WTC11 (cell line): ENCODE data around the gene KRT12. TPM values are rescaled to one million over a fixed set of nuclear protein-coding genes. Genes with fewer than 3 reads are reported as not detected.

Experiments used
- ATAC-seq: fragments of 200-7000 bp; cut with Tn5 transposase; 2 replicates; pipeline ENCODE4 v1.10.0; 2021; ENCODE audit warnings: mild to moderate bottlenecking, moderate library complexity
- CTCF ChIA-PET: fragments of 300-600 bp; sonication (Branson Sonifier 250); formaldehyde crosslinking; loops from one replicate; lab custom pipeline; 2021; ENCODE audit warnings: antibody characterized with exemption; lab: Charles Lee
- POLR2A ChIA-PET: fragments of 350-600 bp; sonication (Branson Sonifier 250); formaldehyde crosslinking; loops from one replicate; lab custom pipeline; 2021; ENCODE audit warnings: antibody characterized with exemption; lab: Charles Lee
- DNase-seq: peaks from one replicate; pipeline ENCODE4 v3.0.0; 2021; ENCODE audit warnings: low spot score
- H3K27ac Mint-ChIP-seq: 2 replicates; pipeline ENCODE4 v1.8.0; 2021; ENCODE audit warnings: mixed read lengths
- H3K27me3 Mint-ChIP-seq: 2 replicates; pipeline ENCODE4 v1.8.0; 2021; ENCODE audit warnings: low read depth, mild to moderate bottlenecking, moderate library complexity, mixed read lengths
- H3K36me3 Mint-ChIP-seq: 2 replicates; pipeline ENCODE4 v1.8.0; 2021; ENCODE audit warnings: mixed read lengths
- H3K4me1 Mint-ChIP-seq: 2 replicates; pipeline ENCODE4 v1.8.0; 2022; ENCODE audit warnings: mixed read lengths
- H3K4me3 Mint-ChIP-seq: 2 replicates; pipeline ENCODE4 v1.8.0; 2021; ENCODE audit warnings: mild to moderate bottlenecking, moderate library complexity, mixed read lengths
- H3K9me3 Mint-ChIP-seq: 2 replicates; pipeline ENCODE4 v1.8.0; 2021; ENCODE audit warnings: mixed read lengths
- AFF4 ChIP-seq: sonication (generic); formaldehyde crosslinking; IDR thresholded peaks from 2 replicates; pipeline ENCODE4 v1.8.1; 2023; ENCODE audit warnings: mild to moderate bottlenecking, missing genetic modification reagents, borderline replicate concordance
- CDX4 ChIP-seq: fragments of 250-450 bp; sonication (Bioruptor Pico); IDR thresholded peaks from 2 replicates; pipeline ENCODE4 v1.9.0; 2021; ENCODE audit warnings: moderate library complexity, mild to moderate bottlenecking, inconsistent platforms, borderline replicate concordance
- CTCF ChIP-seq: fragments of 200-600 bp; IDR thresholded peaks from 2 replicates; pipeline ENCODE4 v1.8.0; 2022; ENCODE audit warnings: antibody characterized with exemption
- ESRRA ChIP-seq: sonication (generic); formaldehyde crosslinking; IDR thresholded peaks from 2 replicates; pipeline ENCODE4 v1.8.1; 2022; ENCODE audit warnings: mild to moderate bottlenecking, missing genetic modification reagents, borderline replicate concordance
- ETV6 ChIP-seq: sonication (generic); formaldehyde crosslinking; IDR thresholded peaks from 2 replicates; pipeline ENCODE4 v1.8.1; 2022; ENCODE audit warnings: mild to moderate bottlenecking, missing genetic modification reagents
- FOXP4 ChIP-seq: sonication (generic); formaldehyde crosslinking; IDR thresholded peaks from 2 replicates; pipeline ENCODE4 v1.8.0; 2022; ENCODE audit warnings: mild to moderate bottlenecking, missing genetic modification reagents
- GABPB1 ChIP-seq: sonication (generic); formaldehyde crosslinking; IDR thresholded peaks from 2 replicates; pipeline ENCODE4 v1.8.1; 2023; ENCODE audit warnings: mild to moderate bottlenecking, missing genetic modification reagents
- MAX ChIP-seq: sonication (generic); formaldehyde crosslinking; IDR thresholded peaks from 2 replicates; pipeline ENCODE4 v1.8.0; 2022; ENCODE audit warnings: mild to moderate bottlenecking, missing genetic modification reagents
- NR1H2 ChIP-seq: sonication (generic); formaldehyde crosslinking; IDR thresholded peaks from 2 replicates; pipeline ENCODE4 v1.9.0; 2021; ENCODE audit warnings: mild to moderate bottlenecking, moderate library complexity, missing genetic modification reagents
- NR2C2 ChIP-seq: sonication (generic); formaldehyde crosslinking; IDR thresholded peaks from 2 replicates; pipeline ENCODE4 v1.8.0; 2022; ENCODE audit warnings: mild to moderate bottlenecking, missing genetic modification reagents
- PRDM15 ChIP-seq: sonication (generic); formaldehyde crosslinking; IDR thresholded peaks from 2 replicates; pipeline ENCODE4 v1.8.0; 2022; ENCODE audit warnings: missing genetic modification reagents
- SP1 ChIP-seq: sonication (generic); formaldehyde crosslinking; conservative IDR thresholded peaks from 2 replicates; pipeline ENCODE4 v1.8.1; 2022; ENCODE audit warnings: missing genetic modification reagents
- USF2 ChIP-seq: sonication (generic); formaldehyde crosslinking; IDR thresholded peaks from 2 replicates; pipeline ENCODE4 v1.8.1; 2023; ENCODE audit warnings: mild to moderate bottlenecking, missing genetic modification reagents, moderate library complexity
- ZNF121 ChIP-seq: sonication (generic); formaldehyde crosslinking; IDR thresholded peaks from 2 replicates; pipeline ENCODE4 v1.8.0; 2023; ENCODE audit warnings: missing genetic modification reagents
- ZNF138 ChIP-seq: sonication (generic); formaldehyde crosslinking; conservative IDR thresholded peaks from 2 replicates; pipeline ENCODE4 v1.8.1; 2022; ENCODE audit warnings: mild to moderate bottlenecking, moderate library complexity, missing genetic modification reagents
- ZNF317 ChIP-seq: sonication (generic); formaldehyde crosslinking; IDR thresholded peaks from 2 replicates; pipeline ENCODE4 v1.8.1; 2023; ENCODE audit warnings: low read depth, mild to moderate bottlenecking, moderate library complexity, missing genetic modification reagents, borderline replicate concordance
- ZNF416 ChIP-seq: fragments of 250-450 bp; sonication (Bioruptor Pico); IDR thresholded peaks from 2 replicates; pipeline ENCODE4 v1.9.0; 2021; ENCODE audit warnings: mild to moderate bottlenecking, inconsistent platforms
- ZNF425 ChIP-seq: fragments of 250-450 bp; sonication (Bioruptor Pico); conservative IDR thresholded peaks from 2 replicates; pipeline ENCODE4 v1.9.0; 2021; ENCODE audit warnings: mild to moderate bottlenecking
- total RNA-seq: library from RNA; stranded (reverse); gene quantifications from 3 replicates; pipeline ENCODE4 v1.2.3, GENCODE V29; 2021

The KRT12 gene
- total RNA-seq, 1 experiment from 2014 or later, result not detected

- TF ChIP-seq AFF4 (CRISPR knock-in tag) (no peak), ETV6 (no peak), ESRRA (CRISPR knock-in tag) (no peak), CTCF (no peak), SP1 (no peak), ZNF416 (CRISPR knock-in tag) (no peak), USF2 (CRISPR knock-in tag) (no peak), FOXP4 (CRISPR knock-in tag) (no peak), GABPB1 (CRISPR knock-in tag) (no peak)
Observed at GRCh38 chr17:40895106-40895730, 28.2 kb upstream of the KRT12 start (continued).

GRCh38 chr17:40888196-40888720 is 21.2 kb upstream of the KRT12 start:
- CTCF ChIA-PET, result interaction anchor here (0.8 kb wide), 1 partner anchor 25 kb away, joined by 3 read pairs; no protein-coding TSS in a partner anchor
- ATAC-seq, result no peak
- POLR2A ChIA-PET, result no interaction called here
- no peak for TF ChIP-seq MAX (CRISPR knock-in tag)
- no peak for TF ChIP-seq ZNF138 (CRISPR knock-in tag)
- TF ChIP-seq ZNF317 (CRISPR knock-in tag), result no peak
- no peak for TF ChIP-seq NR2C2 (CRISPR knock-in tag)
- TF ChIP-seq PRDM15, result no peak
- TF ChIP-seq ZNF425, result no peak
- no peak for TF ChIP-seq ZNF121 (CRISPR knock-in tag)
- no peak for TF ChIP-seq CDX4 (CRISPR knock-in tag)
- no peak for TF ChIP-seq NR1H2 (CRISPR knock-in tag)

More at GRCh38 chr17:40888196-40888720, 21.2 kb upstream of the KRT12 start:
- Mint-ChIP-seq H3K4me1 (no peaks in the 10 kb centered on the region), H3K9me3 (no peaks in the 10 kb centered on the region; the same call in 1 of the 2 replicates), H3K4me3 (no peak overlapping the region), H3K27ac (no peak overlapping the region), H3K36me3 (no peaks in the 10 kb centered on the region), H3K27me3 (no peaks in the 10 kb centered on the region; the same call in 1 of the 2 replicates)
- DNase-seq, result no peak
